ENCODE measurements around the gene BRMS1.

DNA sequence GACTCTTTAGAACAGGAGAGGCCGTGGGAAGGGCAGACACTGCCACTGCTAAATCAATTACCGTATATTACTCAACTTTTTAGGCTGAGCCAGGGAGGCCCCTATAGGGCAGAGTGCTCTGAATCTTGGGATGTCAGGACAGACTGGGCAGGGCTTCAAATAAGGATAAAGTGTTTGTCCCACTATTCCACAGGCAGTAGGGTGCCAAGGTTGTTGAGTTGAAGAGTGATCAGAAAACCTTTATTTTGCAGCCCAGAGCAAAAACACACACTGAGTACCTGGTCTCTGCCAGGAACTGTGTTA, 4.1 kb upstream of the BRMS1 start:
- TF ChIP-seq, protein P1, sequence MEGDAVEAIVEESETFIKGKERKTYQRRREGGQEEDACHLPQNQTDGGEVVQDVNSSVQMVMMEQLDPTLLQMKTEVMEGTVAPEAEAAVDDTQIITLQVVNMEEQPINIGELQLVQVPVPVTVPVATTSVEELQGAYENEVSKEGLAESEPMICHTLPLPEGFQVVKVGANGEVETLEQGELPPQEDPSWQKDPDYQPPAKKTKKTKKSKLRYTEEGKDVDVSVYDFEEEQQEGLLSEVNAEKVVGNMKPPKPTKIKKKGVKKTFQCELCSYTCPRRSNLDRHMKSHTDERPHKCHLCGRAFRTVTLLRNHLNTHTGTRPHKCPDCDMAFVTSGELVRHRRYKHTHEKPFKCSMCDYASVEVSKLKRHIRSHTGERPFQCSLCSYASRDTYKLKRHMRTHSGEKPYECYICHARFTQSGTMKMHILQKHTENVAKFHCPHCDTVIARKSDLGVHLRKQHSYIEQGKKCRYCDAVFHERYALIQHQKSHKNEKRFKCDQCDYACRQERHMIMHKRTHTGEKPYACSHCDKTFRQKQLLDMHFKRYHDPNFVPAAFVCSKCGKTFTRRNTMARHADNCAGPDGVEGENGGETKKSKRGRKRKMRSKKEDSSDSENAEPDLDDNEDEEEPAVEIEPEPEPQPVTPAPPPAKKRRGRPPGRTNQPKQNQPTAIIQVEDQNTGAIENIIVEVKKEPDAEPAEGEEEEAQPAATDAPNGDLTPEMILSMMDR (conservative IDR thresholded peaks at IDR 0.05 in 1 of 2, IDR thresholded peaks at IDR 0.05 in 1 of 2; ENCODE audit: low read depth in 1 of 2, low read length in 2 of 2), result no peak
- no peak for TF ChIP-seq EZH2 (IDR thresholded peaks at IDR 0.05; ENCODE audit: low read length, missing control alignments)
